ENCODE data around the gene IER2.
A peak's percentile ranks its signal among the peaks of the same experiment; 100 is the strongest.

The IER2 gene

GRCh38 chr19:13119627-13120026 is 30.6 kb upstream of the IER2 start:
- no peak for DNase-seq

- DNase-seq: no peak
Measured at GRCh38 chr19:13120031-13120430, 30.2 kb upstream of the IER2 start.

GRCh38 chr19:13120817-13121216 is 29.4 kb upstream of the IER2 start:
- no peak for DNase-seq

- no peak for DNase-seq
Measured at GRCh38 chr19:13121551-13122274, 28.5 kb upstream of the IER2 start.

GRCh38 chr19:13122275-13122878 is 27.8 kb upstream of the IER2 start:
- DNase-seq: no peak

GRCh38 chr19:13122980-13123957 is 26.9 kb upstream of the IER2 start:
- DNase-seq: no peak

- no peak for DNase-seq
Measured at GRCh38 chr19:13127051-13127450, 23.2 kb upstream of the IER2 start.

GRCh38 chr19:13127811-13128575 is 22.2 kb upstream of the IER2 start:
- DNase-seq: no peak

GRCh38 chr19:13128583-13128982 is 21.6 kb upstream of the IER2 start:
- DNase-seq: no peak

- DNase-seq: no peak
Measured at GRCh38 chr19:13129384-13129783, 20.8 kb upstream of the IER2 start.

- DNase-seq: no peak
Measured at GRCh38 chr19:13130886-13131490, 19.2 kb upstream of the IER2 start.

- peak; percentile 56 for DNase-seq
Measured at GRCh38 chr19:13132471-13133180, 17.6 kb upstream of the IER2 start.

- no peak for DNase-seq
Measured at GRCh38 chr19:13133241-13133870, 16.9 kb upstream of the IER2 start.

- DNase-seq: no peak
Measured at GRCh38 chr19:13134626-13135025, 15.6 kb upstream of the IER2 start.

- DNase-seq: no peak
Measured at GRCh38 chr19:13135068-13136062, 14.8 kb upstream of the IER2 start.

GRCh38 chr19:13137290-13137794 is 12.9 kb upstream of the IER2 start:
- no peak for DNase-seq

- no peak for DNase-seq
Measured at GRCh38 chr19:13138171-13138915, 11.9 kb upstream of the IER2 start.

- DNase-seq: no peak
Measured at GRCh38 chr19:13138916-13139198, 11.4 kb upstream of the IER2 start.

GRCh38 chr19:13139633-13140311 is 10.4 kb upstream of the IER2 start:
- no peak for DNase-seq

All from CD4-positive, alpha-beta T cell treated with Interleukin-10 for 1 hour (primary cell).